ENCODE results near the gene ACO1. TPM values are rescaled to one million over a fixed set of nuclear protein-coding genes. Genes with fewer than 3 reads are reported as not detected.

The ACO1 gene
- total and polyA plus RNA-seq, 4 donors, result 41.3 to 78.5 (median 59.5) TPM

DNA sequence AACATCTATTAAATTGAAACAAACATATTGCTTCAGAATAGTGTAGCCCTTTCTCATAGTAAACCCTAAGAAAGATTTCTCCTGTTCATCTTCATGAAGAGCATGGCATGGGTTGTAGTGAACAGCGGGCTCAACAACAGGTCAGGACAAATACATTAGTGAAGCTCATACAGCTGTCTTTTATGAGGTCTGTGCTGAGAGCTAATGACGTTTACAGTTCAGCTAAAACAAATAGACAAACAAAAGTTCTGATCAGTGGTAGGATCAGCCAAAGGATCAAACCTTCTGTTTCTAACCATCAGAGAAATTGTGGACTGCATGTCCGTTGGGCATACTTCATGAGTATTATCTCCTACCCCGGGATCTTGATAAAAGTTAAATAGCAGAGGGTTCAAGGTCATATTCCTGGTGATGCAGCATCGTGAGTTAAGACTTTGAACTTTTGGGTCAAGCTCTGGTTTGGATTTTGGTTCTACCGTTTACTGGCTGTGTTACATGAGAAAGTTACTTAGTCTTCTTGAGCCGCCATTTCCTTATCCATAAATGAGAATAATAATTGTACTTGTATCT lies 37.9 kb downstream of the ACO1 start:
- Histone ChIP-seq H3K4me3 (ENCODE audit: low read depth in 1 of 3, low read length in 3 of 3) (no peak overlapping the region), H3K27ac (ENCODE audit: low read depth in 1 of 2, low read length in 2 of 2) (peak overlapping the region; percentile 42 to 62), H3K9me3 (ENCODE audit: control insufficient read depth in 4 of 4, low read length in 3 of 4) (no peaks in the 10 kb centered on the region), H3K27me3 (ENCODE audit: control insufficient read depth in 4 of 4, insufficient read depth in 4 of 4, low read length in 3 of 4) (no peaks in the 10 kb centered on the region), H3K9ac (ENCODE audit: low read depth in 1 of 2, low read length in 2 of 2) (peak overlapping the region in 1 of 2 donors; percentile 17), H3K36me3 (ENCODE audit: control insufficient read depth in 4 of 4, insufficient read depth in 3 of 4, low read depth in 1 of 4, low read length in 3 of 4) (peaks cover 3 to 48% (median 27%) of the 10 kb centered on the region in 4 donors), H3K4me1 (ENCODE audit: control insufficient read depth in 4 of 4, insufficient read depth in 4 of 4, low read length in 3 of 4) (peaks cover 3 to 37% (median 20%) of the 10 kb centered on the region in 4 donors)
- 47% methylated on average over 7 of the region's 7 CpGs for WGBS
- DNase-seq (ENCODE audit: low spot score), result no peak
- TF ChIP-seq HNF4A (conservative IDR thresholded peaks at IDR 0.05), result peak; percentile 97
- no peak for TF ChIP-seq GABPA (IDR thresholded peaks at IDR 0.05 in 1 of 2, conservative IDR thresholded peaks at IDR 0.05 in 1 of 2)
- TF ChIP-seq MAX (IDR thresholded peaks at IDR 0.05), result peak; percentile 74
- TF ChIP-seq SP1 (IDR thresholded peaks at IDR 0.05), result peak; percentile 93
- TF ChIP-seq TAF1 (conservative IDR thresholded peaks at IDR 0.05), result no peak
- TF ChIP-seq RAD21 (IDR thresholded peaks at IDR 0.05), result peak; percentile 33 to 46
- TF ChIP-seq HNF4G (IDR thresholded peaks at IDR 0.05), result peak; percentile 76
- TF ChIP-seq RXRA (IDR thresholded peaks at IDR 0.05), result peak; percentile 89 to 95
- TF ChIP-seq JUND (IDR thresholded peaks at IDR 0.05), result peak in 1 of 2 donors; percentile 83
- TF ChIP-seq NR2F2 (IDR thresholded peaks at IDR 0.05), result peak; percentile 60
- TF ChIP-seq EGR1 (IDR thresholded peaks at IDR 0.05; ENCODE audit: low read depth in 2 of 2), result no peak
- TF ChIP-seq, protein P1, sequence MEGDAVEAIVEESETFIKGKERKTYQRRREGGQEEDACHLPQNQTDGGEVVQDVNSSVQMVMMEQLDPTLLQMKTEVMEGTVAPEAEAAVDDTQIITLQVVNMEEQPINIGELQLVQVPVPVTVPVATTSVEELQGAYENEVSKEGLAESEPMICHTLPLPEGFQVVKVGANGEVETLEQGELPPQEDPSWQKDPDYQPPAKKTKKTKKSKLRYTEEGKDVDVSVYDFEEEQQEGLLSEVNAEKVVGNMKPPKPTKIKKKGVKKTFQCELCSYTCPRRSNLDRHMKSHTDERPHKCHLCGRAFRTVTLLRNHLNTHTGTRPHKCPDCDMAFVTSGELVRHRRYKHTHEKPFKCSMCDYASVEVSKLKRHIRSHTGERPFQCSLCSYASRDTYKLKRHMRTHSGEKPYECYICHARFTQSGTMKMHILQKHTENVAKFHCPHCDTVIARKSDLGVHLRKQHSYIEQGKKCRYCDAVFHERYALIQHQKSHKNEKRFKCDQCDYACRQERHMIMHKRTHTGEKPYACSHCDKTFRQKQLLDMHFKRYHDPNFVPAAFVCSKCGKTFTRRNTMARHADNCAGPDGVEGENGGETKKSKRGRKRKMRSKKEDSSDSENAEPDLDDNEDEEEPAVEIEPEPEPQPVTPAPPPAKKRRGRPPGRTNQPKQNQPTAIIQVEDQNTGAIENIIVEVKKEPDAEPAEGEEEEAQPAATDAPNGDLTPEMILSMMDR (IDR thresholded peaks at IDR 0.05; ENCODE audit: low read depth, low read length, missing input control), result no peak
- TF ChIP-seq YY1 (IDR thresholded peaks at IDR 0.05), result peak; percentile 55
- TF ChIP-seq, protein P2, sequence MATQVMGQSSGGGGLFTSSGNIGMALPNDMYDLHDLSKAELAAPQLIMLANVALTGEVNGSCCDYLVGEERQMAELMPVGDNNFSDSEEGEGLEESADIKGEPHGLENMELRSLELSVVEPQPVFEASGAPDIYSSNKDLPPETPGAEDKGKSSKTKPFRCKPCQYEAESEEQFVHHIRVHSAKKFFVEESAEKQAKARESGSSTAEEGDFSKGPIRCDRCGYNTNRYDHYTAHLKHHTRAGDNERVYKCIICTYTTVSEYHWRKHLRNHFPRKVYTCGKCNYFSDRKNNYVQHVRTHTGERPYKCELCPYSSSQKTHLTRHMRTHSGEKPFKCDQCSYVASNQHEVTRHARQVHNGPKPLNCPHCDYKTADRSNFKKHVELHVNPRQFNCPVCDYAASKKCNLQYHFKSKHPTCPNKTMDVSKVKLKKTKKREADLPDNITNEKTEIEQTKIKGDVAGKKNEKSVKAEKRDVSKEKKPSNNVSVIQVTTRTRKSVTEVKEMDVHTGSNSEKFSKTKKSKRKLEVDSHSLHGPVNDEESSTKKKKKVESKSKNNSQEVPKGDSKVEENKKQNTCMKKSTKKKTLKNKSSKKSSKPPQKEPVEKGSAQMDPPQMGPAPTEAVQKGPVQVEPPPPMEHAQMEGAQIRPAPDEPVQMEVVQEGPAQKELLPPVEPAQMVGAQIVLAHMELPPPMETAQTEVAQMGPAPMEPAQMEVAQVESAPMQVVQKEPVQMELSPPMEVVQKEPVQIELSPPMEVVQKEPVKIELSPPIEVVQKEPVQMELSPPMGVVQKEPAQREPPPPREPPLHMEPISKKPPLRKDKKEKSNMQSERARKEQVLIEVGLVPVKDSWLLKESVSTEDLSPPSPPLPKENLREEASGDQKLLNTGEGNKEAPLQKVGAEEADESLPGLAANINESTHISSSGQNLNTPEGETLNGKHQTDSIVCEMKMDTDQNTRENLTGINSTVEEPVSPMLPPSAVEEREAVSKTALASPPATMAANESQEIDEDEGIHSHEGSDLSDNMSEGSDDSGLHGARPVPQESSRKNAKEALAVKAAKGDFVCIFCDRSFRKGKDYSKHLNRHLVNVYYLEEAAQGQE (IDR thresholded peaks at IDR 0.05), result peak; percentile 38
- TF ChIP-seq ZBTB33 (IDR thresholded peaks at IDR 0.05), result peak; percentile 78
- TF ChIP-seq FOXA2 (IDR thresholded peaks at IDR 0.05), result peak; percentile 33
- no peak for TF ChIP-seq FOXA1 (IDR thresholded peaks at IDR 0.05)
- TF ChIP-seq, protein P3, sequence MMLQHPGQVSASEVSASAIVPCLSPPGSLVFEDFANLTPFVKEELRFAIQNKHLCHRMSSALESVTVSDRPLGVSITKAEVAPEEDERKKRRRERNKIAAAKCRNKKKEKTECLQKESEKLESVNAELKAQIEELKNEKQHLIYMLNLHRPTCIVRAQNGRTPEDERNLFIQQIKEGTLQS (IDR thresholded peaks at IDR 0.05), result no peak

Data from liver (tissue), 9 donors.